ENCODE data around the gene BRIP1.

The BRIP1 gene

DNA sequence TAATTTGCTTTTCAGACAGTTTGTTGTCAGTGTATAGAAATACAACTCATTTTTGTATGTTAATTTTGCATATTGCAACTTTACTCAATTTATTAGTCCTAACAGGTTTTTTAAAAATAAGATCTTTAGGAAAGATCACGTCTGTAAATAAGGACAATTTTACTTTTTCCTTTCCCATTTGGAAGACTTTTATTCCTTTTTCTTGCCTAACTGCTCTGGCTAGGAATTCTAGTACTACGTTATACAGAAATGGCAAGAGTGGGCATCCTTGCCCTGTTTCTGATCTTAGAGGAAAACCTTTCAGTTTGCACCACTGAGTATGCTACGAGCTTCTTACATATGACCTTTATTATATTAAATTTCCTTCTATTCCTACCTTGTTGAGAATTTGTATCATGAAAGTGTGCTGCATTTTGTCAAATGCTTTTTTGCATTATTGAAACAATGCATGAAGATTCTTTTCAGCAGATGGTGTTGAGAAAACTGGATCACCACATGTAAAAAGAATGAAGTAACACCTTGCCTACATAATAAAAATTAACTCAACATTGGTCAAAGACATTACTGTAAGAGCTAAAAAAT is 113.4 kb downstream of the BRIP1 start:
- FAIRE-seq (no peak), DNase-seq (ENCODE audit: insufficient read length) (no peak)
- no peak for TF ChIP-seq POLR2AphosphoS5 (IDR thresholded peaks at IDR 0.05; ENCODE audit: low read depth, low read length)
- TF ChIP-seq POLR2A (IDR thresholded peaks at IDR 0.05; ENCODE audit: low read depth, low read length) = no peak

DNA sequence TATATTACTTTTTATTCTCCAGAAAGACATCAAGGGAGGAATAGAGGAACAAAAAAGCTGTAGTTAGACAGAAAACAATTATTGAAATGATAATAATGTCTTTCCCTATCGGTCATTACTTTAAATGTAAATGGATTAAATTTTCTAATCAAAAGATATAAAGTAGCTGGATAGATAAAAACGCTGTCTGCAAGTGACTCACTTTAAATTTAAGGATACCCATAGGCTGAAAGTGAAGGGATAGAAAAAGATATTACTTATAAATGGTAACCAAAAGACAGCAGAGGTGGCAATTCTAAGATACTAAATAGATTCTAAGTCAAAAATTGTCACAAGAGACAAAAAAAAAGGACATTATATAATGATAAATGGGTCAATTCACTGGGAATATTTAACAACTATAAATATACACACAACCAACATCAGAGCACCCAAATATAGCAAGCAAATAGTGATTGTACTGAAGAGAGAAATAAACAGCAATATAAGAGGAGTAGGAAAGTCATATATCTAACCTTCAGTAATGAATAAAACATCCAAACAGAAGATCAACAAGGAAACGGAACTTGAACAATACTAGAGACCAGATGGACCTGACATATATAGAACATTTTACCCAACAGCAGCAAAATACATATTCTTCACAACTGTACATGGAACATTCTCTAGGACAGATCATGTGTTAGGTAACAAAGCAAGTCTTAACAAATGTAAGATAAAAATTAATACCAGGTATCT is 116.9 kb downstream of the BRIP1 start:
- DNase-seq (ENCODE audit: insufficient read length) (no peak), FAIRE-seq (no peak)
- TF ChIP-seq POLR2AphosphoS5 (IDR thresholded peaks at IDR 0.05; ENCODE audit: low read depth, low read length) (no peak), TAF1 (IDR thresholded peaks at IDR 0.05; ENCODE audit: borderline replicate concordance, low read depth, low read length) (no peak), POLR2A (IDR thresholded peaks at IDR 0.05; ENCODE audit: low read depth, low read length) (no peak)

DNA sequence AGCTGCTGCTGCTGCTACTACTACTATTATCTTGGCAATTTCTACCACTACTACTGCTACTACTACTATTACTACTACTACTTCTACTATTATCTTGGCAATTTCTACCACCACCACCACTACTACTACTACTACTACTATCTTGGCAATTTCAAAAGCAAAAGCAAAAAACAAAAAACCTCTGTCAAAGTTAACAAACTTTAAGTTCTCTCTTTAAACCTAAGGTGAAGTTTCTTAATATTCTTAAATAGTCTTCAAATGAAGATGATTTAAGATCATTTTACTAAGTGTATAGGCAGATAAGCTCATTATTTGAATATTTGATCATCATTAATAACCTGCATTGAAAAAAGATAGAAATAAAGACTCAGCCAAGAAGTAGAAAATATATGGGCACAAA is 118.5 kb downstream of the BRIP1 start:
- no peak for TF ChIP-seq POLR2AphosphoS5 (IDR thresholded peaks at IDR 0.05; ENCODE audit: low read depth, low read length)
- TF ChIP-seq POLR2A (IDR thresholded peaks at IDR 0.05; ENCODE audit: low read depth, low read length) = no peak
- TF ChIP-seq TAF1 (IDR thresholded peaks at IDR 0.05; ENCODE audit: borderline replicate concordance, low read depth, low read length) = no peak
- FAIRE-seq (no peak), DNase-seq (ENCODE audit: insufficient read length) (no peak)

DNA sequence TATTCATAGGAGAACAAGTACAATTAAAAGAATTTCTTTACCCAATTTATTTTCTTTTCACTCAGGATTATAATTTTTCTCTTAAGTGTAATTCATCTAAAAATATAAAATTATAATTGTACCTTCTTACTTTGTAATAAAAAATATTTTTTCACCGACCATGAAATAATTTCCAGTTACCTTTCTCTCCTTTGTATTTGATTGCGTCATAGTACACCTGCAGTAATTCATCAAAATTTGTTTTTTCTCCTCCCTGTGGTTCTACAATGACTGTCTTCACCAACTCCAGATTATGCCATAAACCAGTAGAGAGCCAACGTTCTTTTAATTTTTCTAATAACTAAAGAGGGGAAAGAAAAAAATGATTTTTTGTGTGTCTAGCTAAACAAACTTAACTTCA is 119.1 kb downstream of the BRIP1 start:
- DNase-seq (ENCODE audit: insufficient read length) = no peak
- FAIRE-seq = no peak
- TF ChIP-seq POLR2AphosphoS5 (IDR thresholded peaks at IDR 0.05; ENCODE audit: low read depth, low read length) (no peak), POLR2A (IDR thresholded peaks at IDR 0.05; ENCODE audit: low read depth, low read length) (no peak), TAF1 (IDR thresholded peaks at IDR 0.05; ENCODE audit: borderline replicate concordance, low read depth, low read length) (no peak)

DNA sequence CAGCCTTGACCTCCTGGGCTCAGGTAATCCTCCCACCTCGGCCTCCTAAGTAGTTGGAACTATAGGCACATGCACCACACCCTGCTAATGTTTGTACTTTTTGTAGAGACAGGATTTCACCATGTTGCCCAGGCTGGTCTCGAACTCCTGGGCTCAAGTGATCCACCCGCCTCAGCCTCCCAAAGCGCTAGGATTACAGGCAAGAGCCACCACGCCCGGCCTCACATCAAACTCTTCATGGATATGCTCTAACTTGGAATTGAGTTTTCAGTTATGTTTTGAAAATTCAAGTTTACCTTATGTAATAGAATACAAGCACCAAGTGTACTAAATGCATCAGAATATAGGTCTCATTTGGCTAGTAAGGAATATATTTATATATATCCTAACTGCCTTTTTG is 119.6 kb downstream of the BRIP1 start:
- no peak for FAIRE-seq
- no peak for TF ChIP-seq POLR2A (IDR thresholded peaks at IDR 0.05; ENCODE audit: low read depth, low read length)
- DNase-seq (ENCODE audit: insufficient read length) = no peak

DNA sequence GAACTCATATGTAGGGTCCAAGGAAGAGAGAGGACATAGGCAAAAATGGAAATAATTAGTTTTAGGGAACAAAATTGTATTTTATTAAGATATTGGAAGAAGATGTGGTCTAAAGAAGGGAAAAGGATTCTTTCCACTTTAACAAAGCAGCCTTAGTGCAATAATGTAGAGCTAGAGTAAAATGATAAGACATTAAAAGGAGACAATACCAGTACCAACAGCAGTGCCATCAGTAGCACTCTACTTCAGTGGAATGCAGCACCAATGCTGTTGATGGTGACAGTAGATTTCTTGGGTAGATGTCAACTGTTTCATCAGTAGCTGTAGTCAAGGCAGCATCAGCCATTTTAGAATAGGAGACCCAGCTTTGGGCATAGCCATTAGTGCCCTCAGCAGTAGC is 124.3 kb downstream of the BRIP1 start:
- TF ChIP-seq POLR2AphosphoS5 (IDR thresholded peaks at IDR 0.05; ENCODE audit: low read depth, low read length) (no peak), POLR2A (IDR thresholded peaks at IDR 0.05; ENCODE audit: low read depth, low read length) (no peak)
- FAIRE-seq (no peak), DNase-seq (ENCODE audit: insufficient read length) (no peak)

DNA sequence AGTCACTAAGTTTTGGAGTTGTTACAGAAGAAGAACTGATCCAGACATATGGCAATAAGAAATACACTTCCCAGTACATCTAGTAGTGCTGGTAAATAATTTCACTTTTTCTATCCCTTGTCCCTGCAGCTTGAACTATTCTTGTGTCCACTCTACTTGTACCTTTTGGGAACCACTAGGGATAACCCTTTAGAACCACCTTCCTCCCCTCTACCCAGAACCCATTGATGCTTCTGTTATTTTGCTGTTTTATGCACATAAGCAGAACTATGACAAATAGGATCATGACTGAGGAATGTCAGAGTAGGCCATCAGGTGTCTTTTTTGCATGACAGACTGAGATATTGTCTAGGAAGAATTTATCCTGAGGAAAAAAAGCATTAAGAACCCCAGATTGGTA is 125.1 kb downstream of the BRIP1 start:
- DNase-seq (ENCODE audit: insufficient read length) (no peak), FAIRE-seq (no peak)
- TF ChIP-seq POLR2A (IDR thresholded peaks at IDR 0.05; ENCODE audit: low read depth, low read length) (no peak), POLR2AphosphoS5 (IDR thresholded peaks at IDR 0.05; ENCODE audit: low read depth, low read length) (no peak), TAF1 (IDR thresholded peaks at IDR 0.05; ENCODE audit: borderline replicate concordance, low read depth, low read length) (no peak)

DNA sequence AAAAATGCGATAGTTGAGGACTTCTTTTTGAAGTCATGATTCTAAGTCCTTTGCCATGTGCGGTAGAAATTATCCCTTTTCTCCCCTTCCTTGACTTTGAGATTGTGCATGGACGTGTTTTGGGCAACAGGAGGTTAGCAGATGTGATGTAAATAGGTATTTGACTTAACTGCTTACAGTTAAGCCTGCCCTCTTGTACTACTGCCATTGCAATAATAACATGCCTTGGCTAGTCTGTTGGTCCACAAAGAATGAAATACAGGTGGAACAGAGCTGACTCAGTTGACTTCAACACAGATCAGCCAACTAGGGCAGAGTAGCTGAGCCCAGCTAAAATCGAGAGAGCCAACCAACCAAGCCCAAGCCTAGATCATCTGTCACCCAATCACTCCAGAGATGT is 125.5 kb downstream of the BRIP1 start:
- TF ChIP-seq TAF1 (IDR thresholded peaks at IDR 0.05; ENCODE audit: borderline replicate concordance, low read depth, low read length) (no peak), POLR2A (IDR thresholded peaks at IDR 0.05; ENCODE audit: low read depth, low read length) (no peak), POLR2AphosphoS5 (IDR thresholded peaks at IDR 0.05; ENCODE audit: low read depth, low read length) (no peak)
- FAIRE-seq = no peak
- DNase-seq (ENCODE audit: insufficient read length) = no peak

DNA sequence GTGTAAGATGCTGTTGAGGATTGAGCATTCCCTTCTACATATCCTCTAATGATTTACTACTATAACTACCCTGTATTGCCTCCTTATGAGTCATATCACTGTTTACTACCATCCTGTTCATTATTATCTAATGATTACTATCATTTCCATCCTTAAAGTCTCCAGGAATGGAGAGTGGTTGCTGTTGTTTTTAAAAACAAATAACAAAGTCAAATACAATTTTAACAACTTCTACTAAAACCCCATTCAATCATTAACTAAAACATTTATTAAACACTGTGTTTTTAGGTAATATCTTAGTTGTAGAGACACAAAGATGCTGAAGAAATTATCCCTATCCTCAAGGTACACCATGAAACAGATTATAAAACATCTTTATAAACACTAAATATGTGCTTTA is 126.9 kb downstream of the BRIP1 start:
- TF ChIP-seq POLR2A (IDR thresholded peaks at IDR 0.05; ENCODE audit: low read depth, low read length) (no peak), TAF1 (IDR thresholded peaks at IDR 0.05; ENCODE audit: borderline replicate concordance, low read depth, low read length) (no peak), POLR2AphosphoS5 (IDR thresholded peaks at IDR 0.05; ENCODE audit: low read depth, low read length) (no peak)
- FAIRE-seq (no peak), DNase-seq (ENCODE audit: insufficient read length) (no peak)

DNA sequence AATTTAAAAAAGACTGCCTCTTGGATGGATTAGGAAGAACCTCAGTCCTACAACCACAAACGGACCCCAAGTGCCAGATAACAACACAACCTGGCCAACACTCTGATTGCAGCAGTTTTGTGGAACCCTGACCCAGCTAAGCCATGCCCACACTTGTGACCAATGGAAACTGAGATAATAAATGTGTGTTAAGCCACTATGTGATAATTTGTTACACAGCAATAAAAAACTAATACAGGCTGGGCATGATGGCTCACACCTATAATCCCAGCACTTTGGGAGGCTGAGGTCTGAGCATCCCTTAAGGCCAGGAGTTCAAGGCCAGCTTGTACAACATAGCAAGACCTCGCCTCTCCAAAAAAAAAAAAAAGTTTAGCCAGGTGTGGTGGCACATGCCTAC is 127.5 kb downstream of the BRIP1 start:
- DNase-seq (ENCODE audit: insufficient read length) (no peak), FAIRE-seq (no peak)
- TF ChIP-seq POLR2AphosphoS5 (IDR thresholded peaks at IDR 0.05; ENCODE audit: low read depth, low read length) = no peak
- TF ChIP-seq POLR2A (IDR thresholded peaks at IDR 0.05; ENCODE audit: low read depth, low read length) = no peak
- no peak for TF ChIP-seq TAF1 (IDR thresholded peaks at IDR 0.05; ENCODE audit: borderline replicate concordance, low read depth, low read length)

DNA sequence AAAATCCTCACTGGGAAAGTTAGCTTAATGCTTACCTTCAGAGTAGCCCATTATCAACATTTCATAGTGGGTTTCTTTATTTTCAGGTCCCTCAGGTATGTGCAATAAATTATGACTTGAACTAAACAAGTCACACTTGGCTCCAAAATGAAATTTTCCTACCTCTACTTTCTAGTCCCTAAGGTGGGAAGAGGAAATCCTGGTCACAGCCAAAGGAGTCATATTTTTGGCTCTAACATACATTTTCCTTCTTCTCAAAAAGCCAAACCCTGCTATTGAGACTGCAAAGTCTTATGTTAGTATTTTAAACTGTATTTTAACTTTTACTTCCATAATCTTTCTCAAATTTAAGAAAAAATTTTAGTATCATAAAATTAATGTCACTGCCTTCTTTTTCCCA is 128.9 kb downstream of the BRIP1 start:
- FAIRE-seq = no peak
- no peak for TF ChIP-seq POLR2AphosphoS5 (IDR thresholded peaks at IDR 0.05; ENCODE audit: low read depth, low read length)
- no peak for TF ChIP-seq TAF1 (IDR thresholded peaks at IDR 0.05; ENCODE audit: borderline replicate concordance, low read depth, low read length)
- no peak for TF ChIP-seq POLR2A (IDR thresholded peaks at IDR 0.05; ENCODE audit: low read depth, low read length)
- no peak for DNase-seq (ENCODE audit: insufficient read length)

DNA sequence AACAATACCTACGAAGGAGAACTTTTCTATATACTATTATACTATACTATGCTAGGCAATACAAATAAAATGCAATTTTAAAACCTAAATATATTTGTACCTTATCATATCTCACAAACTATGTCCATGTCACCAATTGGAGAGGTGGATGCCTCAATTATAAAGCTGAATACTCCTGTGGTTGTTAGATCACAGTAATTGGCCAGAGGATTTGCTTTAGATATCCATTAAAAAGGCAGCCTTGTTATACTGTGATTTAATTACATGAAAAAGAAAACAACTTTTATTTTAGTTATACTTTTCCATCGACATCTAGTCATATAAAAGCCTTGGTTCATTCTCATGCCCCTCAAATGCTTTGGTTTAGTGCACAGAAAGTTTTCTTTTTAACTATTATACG is 129.3 kb downstream of the BRIP1 start:
- no peak for TF ChIP-seq POLR2A (IDR thresholded peaks at IDR 0.05; ENCODE audit: low read depth, low read length)
- TF ChIP-seq POLR2AphosphoS5 (IDR thresholded peaks at IDR 0.05; ENCODE audit: low read depth, low read length) = no peak
- TF ChIP-seq TAF1 (IDR thresholded peaks at IDR 0.05; ENCODE audit: borderline replicate concordance, low read depth, low read length) = no peak
- FAIRE-seq (no peak), DNase-seq (ENCODE audit: insufficient read length) (no peak)
